Neural progenitor cell (in vitro differentiated cells): Measurements from ENCODE around the gene NKD1. TPM values are rescaled to one million over a fixed set of nuclear protein-coding genes. Genes with fewer than 3 reads are reported as not detected.
"Not testable (repeated sequence)": the region's sequence is repeated elsewhere in the genome, so short reads cannot be mapped to it uniquely, and the experiment has no call there.

Experiments
- DNase-seq: peaks from one replicate; pipeline ENCODE4 v3.0.0-alpha.2; 2016; ENCODE audit warnings: low spot score
- H2AFZ ChIP-seq: fragments of 200-600 bp; sonication (generic); replicated peaks from 2 replicates; pipeline ENCODE4 v1.6.1; 2016; ENCODE audit warnings: antibody characterized with exemption
- H3F3A ChIP-seq: fragments of 200-600 bp; sonication (generic); 2 replicates; pipeline ENCODE4 v1.6.1; 2016; ENCODE audit warnings: antibody characterized with exemption, low read depth
- H3K27ac ChIP-seq: fragments of 200-600 bp; sonication (generic); 2 replicates; pipeline ENCODE4 v1.5.1; 2016; ENCODE audit warnings: mild to moderate bottlenecking
- H3K27me3 ChIP-seq: fragments of 200-600 bp; sonication (generic); 2 replicates; pipeline ENCODE4 v1.6.1; 2016; ENCODE audit warnings: mild to moderate bottlenecking, moderate library complexity
- H3K36me3 ChIP-seq: fragments of 200-600 bp; sonication (generic); 2 replicates; pipeline ENCODE4 v1.5.1; 2016
- H3K4me1 ChIP-seq: fragments of 200-600 bp; sonication (generic); 2 replicates; pipeline ENCODE4 v1.6.1; 2016; ENCODE audit warnings: mixed run types
- H3K4me2 ChIP-seq: fragments of 200-600 bp; sonication (generic); 2 replicates; pipeline ENCODE4 v1.6.1; 2016
- H3K4me3 ChIP-seq: fragments of 200-600 bp; sonication (generic); 2 replicates; pipeline ENCODE4 v1.5.1; 2016
- H3K79me2 ChIP-seq: fragments of 200-600 bp; sonication (generic); 2 replicates; pipeline ENCODE4 v1.6.1; 2016; ENCODE audit warnings: low read depth
- H3K9ac ChIP-seq: fragments of 200-600 bp; sonication (generic); 2 replicates; pipeline ENCODE4 v1.6.1; 2016
- H3K9me3 ChIP-seq: fragments of 200-600 bp; sonication (generic); 2 replicates; pipeline ENCODE4 v1.5.1; 2016; ENCODE audit warnings: low read depth
- H4K20me1 ChIP-seq: fragments of 200-600 bp; sonication (generic); 2 replicates; pipeline ENCODE4 v1.6.1; 2016; ENCODE audit warnings: low read depth
- H3K27ac Mint-ChIP-seq: 3 replicates; pipeline ENCODE4 v1.8.0; 2021; ENCODE audit warnings: mixed read lengths
- H3K27me3 Mint-ChIP-seq: 2 replicates; pipeline ENCODE4 v1.8.0; 2022; ENCODE audit warnings: low read depth, mild to moderate bottlenecking, inconsistent platforms, moderate library complexity, mixed read lengths; ENCODE audit not compliant: insufficient read depth
- H3K36me3 Mint-ChIP-seq: 3 replicates; pipeline ENCODE4 v1.8.0; 2021; ENCODE audit warnings: mixed read lengths
- H3K4me1 Mint-ChIP-seq: 3 replicates; pipeline ENCODE4 v1.8.0; 2021; ENCODE audit warnings: mixed read lengths
- H3K4me3 Mint-ChIP-seq: 3 replicates; pipeline ENCODE4 v1.8.0; 2021; ENCODE audit warnings: mild to moderate bottlenecking, moderate library complexity, mixed read lengths
- H3K9me3 Mint-ChIP-seq: 3 replicates; pipeline ENCODE4 v1.8.0; 2020; ENCODE audit warnings: mixed read lengths
- CTCF ChIP-seq: fragments of 200-600 bp; sonication (generic); IDR thresholded peaks from 2 replicates; pipeline ENCODE4 v1.5.1; 2017; ENCODE audit warnings: antibody characterized with exemption, mild to moderate bottlenecking
- EZH2 ChIP-seq: fragments of 200-600 bp; sonication (generic); IDR thresholded peaks from 2 replicates; pipeline ENCODE4 v1.6.1; 2017; ENCODE audit warnings: antibody characterized with exemption, mild to moderate bottlenecking, moderate library complexity
- EZH2phosphoT487 ChIP-seq: fragments of 200-600 bp; sonication (generic); IDR thresholded peaks from 2 replicates; pipeline ENCODE4 v1.6.1; 2017; ENCODE audit warnings: antibody characterized with exemption
- total RNA-seq: library from RNA; depleted of rRNA; stranded (reverse); fragments of >200 nt; gene quantifications from 2 replicates; pipeline ENCODE4 v1.2.3, GENCODE V29; 2015; ENCODE audit warnings: low replicate concordance

Gene NKD1
- total RNA-seq, 1 donor from 2014 or later, result 5.3 TPM

GRCh38 chr16:50500171-50500874 lies 47.9 kb upstream of the NKD1 start:
- H3K9me3 ChIP-seq, result no peaks in the 10 kb centered on the region
- no peaks in the 10 kb centered on the region for H4K20me1 ChIP-seq
- H3K4me2 ChIP-seq, result no peak overlapping the region
- H3K36me3 ChIP-seq, result no peaks in the 10 kb centered on the region
- no peaks in the 10 kb centered on the region for H3K27me3 ChIP-seq
- no peak overlapping the region for H3K9ac ChIP-seq
- TF ChIP-seq EZH2 (no peak), EZH2phosphoT487 (no peak), CTCF (no peak)
- no peak overlapping the region for H2AFZ ChIP-seq
- H3K4me3 ChIP-seq, result no peak overlapping the region
- Mint-ChIP-seq H3K27ac (no peak overlapping the region), H3K27me3 (peaks cover 9% of the 10 kb centered on the region), H3K4me3 (no peak overlapping the region), H3K36me3 (peaks cover 4% of the 10 kb centered on the region), H3K4me1 (peaks cover 36% of the 10 kb centered on the region), H3K9me3 (no peaks in the 10 kb centered on the region)
- H3F3A ChIP-seq, result peaks cover 4% of the 10 kb centered on the region
- no peak for DNase-seq
- H3K4me1 ChIP-seq, result peaks cover 17% of the 10 kb centered on the region
- H3K79me2 ChIP-seq, result no peaks in the 10 kb centered on the region
- no peak overlapping the region for H3K27ac ChIP-seq

- H3K36me3 ChIP-seq, result no peaks in the 10 kb centered on the region
- Mint-ChIP-seq H3K4me3 (no peak overlapping the region), H3K27me3 (peaks cover 9% of the 10 kb centered on the region), H3K36me3 (peaks cover 4% of the 10 kb centered on the region), H3K9me3 (no peaks in the 10 kb centered on the region), H3K4me1 (peaks cover 45% of the 10 kb centered on the region), H3K27ac (peak overlapping the region; percentile 57)
- no peaks in the 10 kb centered on the region for H3K27me3 ChIP-seq
- no peak overlapping the region for H3K27ac ChIP-seq
- TF ChIP-seq EZH2 (no peak), EZH2phosphoT487 (no peak)
- H3K9ac ChIP-seq, result no peak overlapping the region
- no peaks in the 10 kb centered on the region for H3K9me3 ChIP-seq
- no peak overlapping the region for H3K4me3 ChIP-seq
- no peaks in the 10 kb centered on the region for H4K20me1 ChIP-seq
- no peak for DNase-seq
- no peaks in the 10 kb centered on the region for H3K79me2 ChIP-seq
- H2AFZ ChIP-seq, result no peak overlapping the region
- H3K4me2 ChIP-seq, result no peak overlapping the region
- H3K4me1 ChIP-seq, result peaks cover 26% of the 10 kb centered on the region
- peaks cover 11% of the 10 kb centered on the region for H3F3A ChIP-seq
These were observed 46.9 kb upstream of the NKD1 start for GRCh38 chr16:50501251-50501650.

GRCh38 chr16:50501986-50502615 lies 46.1 kb upstream of the NKD1 start:
- H3K4me1 Mint-ChIP-seq, result peaks cover 53% of the 10 kb centered on the region
- Histone ChIP-seq H3K9ac (no peak overlapping the region), H3K79me2 (no peaks in the 10 kb centered on the region), H3K4me1 (peaks cover 28% of the 10 kb centered on the region), H3K36me3 (no peaks in the 10 kb centered on the region), H3K27me3 (no peaks in the 10 kb centered on the region), H4K20me1 (no peaks in the 10 kb centered on the region), H3K4me3 (no peak overlapping the region), H3F3A (peaks cover 11% of the 10 kb centered on the region), H2AFZ (no peak overlapping the region), H3K27ac (no peak overlapping the region), H3K4me2 (no peak overlapping the region), H3K9me3 (no peaks in the 10 kb centered on the region)
- DNase-seq, result no peak
- TF ChIP-seq EZH2phosphoT487 (no peak), CTCF (no peak), EZH2 (no peak)
- peaks cover 16% of the 10 kb centered on the region for H3K27me3 Mint-ChIP-seq
- H3K4me3 Mint-ChIP-seq, result peak overlapping the region; percentile 15
- H3K27ac Mint-ChIP-seq, result peak overlapping the region; percentile 38
- H3K9me3 Mint-ChIP-seq, result no peaks in the 10 kb centered on the region
- peaks cover 4% of the 10 kb centered on the region for H3K36me3 Mint-ChIP-seq

- H4K20me1 ChIP-seq, result no peaks in the 10 kb centered on the region
- Mint-ChIP-seq H3K4me3 (no peak overlapping the region), H3K4me1 (peaks cover 53% of the 10 kb centered on the region), H3K36me3 (peaks cover 4% of the 10 kb centered on the region), H3K27me3 (peaks cover 16% of the 10 kb centered on the region), H3K9me3 (no peaks in the 10 kb centered on the region), H3K27ac (peak overlapping the region; percentile 38)
- H3K27me3 ChIP-seq, result no peaks in the 10 kb centered on the region
- peaks cover 11% of the 10 kb centered on the region for H3F3A ChIP-seq
- TF ChIP-seq EZH2phosphoT487 (no peak), EZH2 (no peak), CTCF (no peak)
- H3K4me2 ChIP-seq, result no peak overlapping the region
- peaks cover 28% of the 10 kb centered on the region for H3K4me1 ChIP-seq
- no peak overlapping the region for H2AFZ ChIP-seq
- H3K36me3 ChIP-seq, result no peaks in the 10 kb centered on the region
- no peak overlapping the region for H3K9ac ChIP-seq
- no peaks in the 10 kb centered on the region for H3K79me2 ChIP-seq
- no peak overlapping the region for H3K27ac ChIP-seq
- no peaks in the 10 kb centered on the region for H3K9me3 ChIP-seq
- DNase-seq, result no peak
- no peak overlapping the region for H3K4me3 ChIP-seq
These were observed 45.6 kb upstream of the NKD1 start for GRCh38 chr16:50502616-50503011.

GRCh38 chr16:50503868-50504531 lies 44.2 kb upstream of the NKD1 start:
- not testable (repeated sequence) for H3K36me3 ChIP-seq, H3K4me2 ChIP-seq, H3K9ac ChIP-seq, H3K79me2 ChIP-seq, H3K9me3 ChIP-seq, H3K9me3 Mint-ChIP-seq, H4K20me1 ChIP-seq, H3K36me3 Mint-ChIP-seq, DNase-seq, H3K4me3 ChIP-seq, H3K27ac ChIP-seq, H3K27me3 ChIP-seq, H2AFZ ChIP-seq
- Mint-ChIP-seq H3K27me3 (peaks cover 20% of the 10 kb centered on the region), H3K27ac (peak overlapping the region; percentile 44), H3K4me1 (peaks cover 40% of the 10 kb centered on the region), H3K4me3 (peak overlapping the region; percentile 43)
- H3F3A ChIP-seq, result peaks cover 11% of the 10 kb centered on the region
- peaks cover 21% of the 10 kb centered on the region for H3K4me1 ChIP-seq
